HEK293T (cell line): Measurements from ENCODE around the gene NFKBIZ.

Experiments
- ARNT ChIP-seq: fragments of 450-650 bp; IDR thresholded peaks from 2 replicates; pipeline ENCODE4 v1.6.1; 2017; ENCODE audit warnings: mild to moderate bottlenecking
- BHLHE40 ChIP-seq: fragments of 450-650 bp; IDR thresholded peaks from 2 replicates; pipeline ENCODE4 v1.6.1; 2016; ENCODE audit warnings: mild to moderate bottlenecking, moderate library complexity, borderline replicate concordance
- FOXK2 ChIP-seq: fragments of 450-650 bp; IDR thresholded peaks from 2 replicates; pipeline ENCODE4 v1.6.1; 2016; ENCODE audit warnings: mild to moderate bottlenecking
- FOXM1 ChIP-seq: fragments of 450-650 bp; IDR thresholded peaks from 2 replicates; pipeline ENCODE4 v1.6.1; 2017; ENCODE audit warnings: mild to moderate bottlenecking, borderline replicate concordance
- HDGF ChIP-seq: fragments of 450-650 bp; IDR thresholded peaks from 2 replicates; pipeline ENCODE4 v1.6.1; 2017; ENCODE audit warnings: antibody characterized with exemption, borderline replicate concordance
- SUZ12 ChIP-seq: fragments of 450-650 bp; IDR thresholded peaks from 2 replicates; pipeline ENCODE4 v1.6.1; 2016; ENCODE audit warnings: mild to moderate bottlenecking
- TF ChIP-seq, protein P1 (sequence below): fragments of 450-650 bp; IDR thresholded peaks from 2 replicates; pipeline ENCODE4 v1.6.1; 2016

DNA sequence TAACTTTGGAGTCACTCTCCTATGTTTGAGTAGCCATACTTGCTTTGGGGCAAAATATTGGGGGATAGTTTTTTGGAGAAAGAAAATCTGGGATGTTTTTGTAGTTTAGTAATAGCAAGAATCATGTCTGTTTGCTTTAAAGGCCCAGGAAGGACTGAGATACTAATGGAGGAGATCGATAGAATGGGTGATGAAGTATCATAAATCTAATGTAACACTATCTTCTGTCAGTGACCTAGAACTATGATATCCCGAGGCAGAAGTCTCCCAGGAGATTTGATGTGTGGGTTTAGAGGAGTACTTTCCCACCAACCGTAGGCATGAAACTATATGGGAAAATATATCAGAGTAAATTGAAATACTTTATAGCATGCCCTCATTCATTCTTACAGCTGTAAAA is 21.0 kb upstream of the NFKBIZ start:
- TF ChIP-seq FOXK2 (no peak), FOXM1 (no peak), SUZ12 (no peak), BHLHE40 (no peak), HDGF (no peak), ARNT (no peak)
- TF ChIP-seq, protein P1, sequence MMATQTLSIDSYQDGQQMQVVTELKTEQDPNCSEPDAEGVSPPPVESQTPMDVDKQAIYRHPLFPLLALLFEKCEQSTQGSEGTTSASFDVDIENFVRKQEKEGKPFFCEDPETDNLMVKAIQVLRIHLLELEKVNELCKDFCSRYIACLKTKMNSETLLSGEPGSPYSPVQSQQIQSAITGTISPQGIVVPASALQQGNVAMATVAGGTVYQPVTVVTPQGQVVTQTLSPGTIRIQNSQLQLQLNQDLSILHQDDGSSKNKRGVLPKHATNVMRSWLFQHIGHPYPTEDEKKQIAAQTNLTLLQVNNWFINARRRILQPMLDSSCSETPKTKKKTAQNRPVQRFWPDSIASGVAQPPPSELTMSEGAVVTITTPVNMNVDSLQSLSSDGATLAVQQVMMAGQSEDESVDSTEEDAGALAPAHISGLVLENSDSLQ = peak; percentile 89
